ENCODE results near the gene MIDN.

DNA sequence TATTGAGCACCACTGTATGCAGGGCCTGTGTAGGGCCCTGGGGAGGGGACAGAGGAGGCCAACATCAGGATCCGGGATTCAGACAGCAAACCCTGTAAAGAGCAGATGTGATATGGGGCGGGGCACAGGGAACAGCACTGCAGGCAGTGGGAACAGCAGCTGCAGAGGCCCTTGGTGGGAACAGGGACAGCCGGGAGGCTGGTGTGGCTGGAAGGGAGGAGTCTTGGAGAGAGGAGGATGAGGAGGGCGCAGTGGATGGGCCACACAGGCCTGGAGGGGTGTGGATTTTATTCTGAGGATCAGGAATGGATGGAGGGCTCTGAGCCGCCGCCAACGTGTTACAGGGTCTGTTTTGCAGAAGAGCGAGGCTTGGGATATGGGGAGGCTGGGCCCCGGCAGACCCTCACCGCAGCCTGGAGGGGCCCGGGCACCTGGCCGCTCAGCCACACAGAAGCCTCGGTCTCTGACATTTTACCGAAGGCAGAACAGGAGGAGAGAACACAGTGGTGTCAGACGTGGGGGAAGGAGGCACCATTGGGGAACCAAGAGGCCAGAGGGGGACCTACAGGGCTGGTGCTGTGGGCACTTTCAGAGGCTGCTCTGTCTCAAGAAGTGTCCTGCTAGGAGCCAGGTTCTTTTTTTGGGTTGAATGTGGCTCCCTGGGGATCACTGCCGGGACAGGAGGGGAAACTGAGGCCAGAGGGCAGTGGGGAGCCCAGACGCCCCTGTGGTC, 44.2 kb downstream of the MIDN start:
- no peak for TF ChIP-seq POLR2A (IDR thresholded peaks at IDR 0.05; ENCODE audit: low read depth, low read length)
- no peak for TF ChIP-seq POLR2AphosphoS5 (IDR thresholded peaks at IDR 0.05; ENCODE audit: low read depth, low read length)
- TF ChIP-seq TAF1 (IDR thresholded peaks at IDR 0.05; ENCODE audit: borderline replicate concordance, low read depth, low read length): no peak

Data from GM12892 (cell line).